Liver (tissue), 3 donors: ENCODE results near the gene KDM4C.
"Not testable (repeated sequence)": the region's sequence is repeated elsewhere in the genome, so short reads cannot be mapped to it uniquely, and the experiment has no call there.

Experiments used
- CTCF ChIP-seq: fragments of 150-350 bp; IDR thresholded peaks from 2 replicates; pipeline ENCODE4 v1.5.1; 2017; ENCODE audit warnings: improper control_type of control experiment, low read depth, low read length; ENCODE audit not compliant: missing input control
- RAD21 ChIP-seq, 2 donors: IDR thresholded peaks; 2 replicates each; pipeline ENCODE4 v1.6.1; 2016; ENCODE audit warnings: antibody characterized with exemption in 2 of 2, mild to moderate bottlenecking in 2 of 2
- REST ChIP-seq: IDR thresholded peaks from 2 replicates; pipeline ENCODE4 v1.6.1; 2016; ENCODE audit warnings: antibody characterized with exemption, mild to moderate bottlenecking
- SP1 ChIP-seq: IDR thresholded peaks from 2 replicates; pipeline ENCODE4 v1.6.1; 2018; ENCODE audit warnings: antibody characterized with exemption, mild to moderate bottlenecking
- donor health status: healthy.
- donor health status: healthy.

- TF ChIP-seq CTCF; SP1; RAD21 (IDR thresholded peaks at IDR 0.05); REST: not testable (repeated sequence)
Measured at GRCh38 chr9:7030943-7031342, 273.2 kb downstream of the KDM4C start.
